Large intestine (tissue), 3 donors: ENCODE results near the gene RASAL1. TPM values are rescaled to one million over a fixed set of nuclear protein-coding genes. Genes with fewer than 3 reads are reported as not detected.

Experiments used
- DNase-seq, 2 donors: peaks; one replicate each; pipeline versions ENCODE4 v3.0.0 to v3.0.0-alpha.2; 2013
- H3K27ac ChIP-seq: one replicate; pipeline ENCODE4 v1.5.1; 2013; ENCODE audit warnings: low read length
- H3K27me3 ChIP-seq: 2 replicates; pipeline ENCODE4 v1.6.1; 2013; ENCODE audit warnings: low read length; ENCODE audit not compliant: control insufficient read depth, insufficient read depth
- H3K36me3 ChIP-seq: 2 replicates; pipeline ENCODE4 v1.6.1; 2013; ENCODE audit warnings: low read length; ENCODE audit not compliant: control insufficient read depth, insufficient read depth
- H3K4me1 ChIP-seq: one replicate; pipeline ENCODE4 v1.6.1; 2013; ENCODE audit warnings: low read length; ENCODE audit not compliant: control insufficient read depth, insufficient read depth
- H3K4me3 ChIP-seq: one replicate; pipeline ENCODE4 v1.5.1; 2013; ENCODE audit warnings: low read length
- H3K9me3 ChIP-seq: one replicate; pipeline ENCODE4 v1.6.1; 2013; ENCODE audit warnings: mild to moderate bottlenecking, low read depth, low read length, moderate library complexity; ENCODE audit not compliant: control insufficient read depth
- WGBS: methylation state at CpG from one replicate; pipeline ENCODE4 v1.1.5; 2013; ENCODE audit warnings: low lambda C conversion rate; ENCODE audit not compliant: insufficient coverage; 5-methylcytosine and 5-hydroxymethylcytosine counted together
- polyA plus RNA-seq: library from polyadenylated mRNA; unstranded; fragments of 120-200 nt; gene quantifications from one replicate; pipeline ENCODE4 v1.2.1, GENCODE V29; 2013

RASAL1 gene
- polyA plus RNA-seq, 1 donor = 0.69 TPM

DNA sequence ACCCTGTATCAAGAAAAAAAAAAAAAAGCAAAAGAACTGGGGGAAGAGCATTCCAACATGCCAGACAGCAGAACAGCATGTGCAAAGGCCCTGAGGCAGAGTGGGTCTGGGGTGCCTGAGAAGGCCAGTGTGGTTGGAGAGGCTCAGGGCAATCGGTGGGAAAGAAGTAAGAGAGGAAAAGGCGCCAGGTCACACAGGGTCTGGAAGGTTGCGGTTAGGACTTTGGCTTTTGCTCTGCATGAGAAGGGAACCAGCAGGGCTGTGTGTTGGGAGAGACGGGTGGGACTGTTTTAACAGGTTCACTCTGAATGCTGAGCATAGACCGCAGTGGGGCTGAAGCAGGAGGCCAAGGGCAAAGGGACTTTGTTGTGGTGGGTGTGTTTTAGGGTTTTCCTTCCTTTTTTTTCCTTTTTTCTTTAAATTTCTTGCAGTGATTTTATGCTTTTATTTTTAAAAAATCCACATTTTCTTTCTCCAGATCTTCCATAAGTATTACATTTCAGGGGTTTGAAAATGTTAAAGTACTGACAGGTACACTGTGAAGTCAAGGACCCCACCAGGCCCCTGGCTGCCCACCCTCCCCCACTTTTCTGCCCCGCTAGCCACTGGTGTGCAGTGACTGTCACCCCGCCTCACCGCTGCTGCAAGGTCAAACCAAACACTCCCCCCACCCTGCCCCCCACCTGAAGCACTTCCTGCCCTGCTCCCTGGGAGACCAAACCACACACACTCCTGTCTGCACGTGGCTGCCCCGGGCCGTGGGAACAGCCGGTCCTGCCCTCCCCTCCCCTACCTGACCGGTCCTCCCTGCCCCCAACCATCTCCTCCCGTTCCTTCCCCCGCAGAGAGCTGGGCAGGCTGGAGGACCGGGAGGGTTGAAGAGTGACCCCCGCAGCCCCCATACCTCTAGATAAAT lies 49.1 kb downstream of the RASAL1 start:
- no peaks in the 10 kb centered on the region for H3K36me3 ChIP-seq
- 75% methylated on average over 2 of the region's 17 CpGs for WGBS
- no peaks in the 10 kb centered on the region for H3K4me1 ChIP-seq
- H3K27ac ChIP-seq = no peak overlapping the region
- no peaks in the 10 kb centered on the region for H3K9me3 ChIP-seq
- DNase-seq = no peak
- H3K27me3 ChIP-seq = peaks cover 28% of the 10 kb centered on the region
- no peak overlapping the region for H3K4me3 ChIP-seq

DNA sequence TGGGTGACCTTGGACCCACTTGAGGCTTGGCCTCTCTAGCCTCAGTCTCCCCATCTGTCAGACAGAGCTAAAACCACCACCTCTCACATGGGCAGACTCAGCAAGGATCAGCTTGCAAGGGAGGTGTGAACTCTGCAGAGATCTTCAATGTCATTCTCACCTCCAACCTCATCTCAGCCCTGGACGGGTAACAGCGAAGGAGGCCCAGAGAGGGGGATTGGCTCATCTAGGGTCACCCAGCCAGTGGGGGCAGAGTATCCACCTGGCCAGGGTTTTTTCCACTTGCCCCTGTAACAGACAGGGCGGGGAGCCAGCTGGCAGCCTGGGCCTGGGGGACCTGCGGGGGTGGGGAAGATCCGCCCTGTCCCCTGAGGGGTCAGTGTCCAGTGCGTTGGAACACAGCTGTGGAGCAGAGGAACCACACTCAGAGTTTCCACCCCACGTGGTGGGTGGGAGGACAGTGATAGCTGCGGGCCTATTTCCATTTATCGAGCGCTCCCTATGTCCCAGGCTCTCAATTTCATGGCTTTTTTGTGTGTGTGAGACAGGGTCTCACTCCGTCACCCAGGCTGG lies 51.6 kb downstream of the RASAL1 start:
- no peak for DNase-seq
- Histone ChIP-seq H3K27me3 (peaks cover 25% of the 10 kb centered on the region), H3K9me3 (no peaks in the 10 kb centered on the region), H3K36me3 (no peaks in the 10 kb centered on the region), H3K27ac (no peak overlapping the region), H3K4me3 (no peak overlapping the region), H3K4me1 (no peaks in the 10 kb centered on the region)
- no CpG with 5 or more reads among the region's 11 CpGs for WGBS

DNA sequence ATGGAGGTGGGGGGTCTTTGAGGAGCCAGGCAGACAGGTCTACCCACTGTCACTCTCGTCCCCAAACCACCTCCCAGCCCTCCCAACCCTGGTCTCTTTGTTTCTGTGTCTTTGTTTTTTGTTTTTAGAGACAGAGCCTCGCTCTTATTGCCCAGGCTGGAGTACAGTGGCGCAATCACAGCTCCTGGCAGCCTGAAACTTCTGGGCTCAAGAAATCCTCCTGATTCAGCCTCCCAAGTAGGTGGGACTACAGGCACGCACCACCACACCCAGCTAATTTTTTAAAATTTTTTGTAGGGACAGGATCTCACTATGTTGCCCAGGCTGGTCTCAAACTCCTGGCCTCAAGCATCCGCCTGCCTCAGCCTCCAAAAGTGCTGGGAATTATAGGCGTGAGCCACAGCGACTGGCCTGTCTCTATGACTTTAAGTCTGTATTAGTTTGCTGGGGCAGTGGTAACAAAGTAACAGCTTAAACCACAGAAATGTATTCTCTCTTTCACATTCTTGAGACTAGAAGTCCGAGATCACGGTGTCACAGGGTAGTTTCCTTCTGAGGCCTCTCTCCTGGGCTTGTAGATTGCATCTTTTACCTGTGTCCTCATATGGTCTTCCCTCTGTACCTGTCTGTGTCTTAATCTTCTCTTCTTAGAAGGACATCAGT lies 52.9 kb downstream of the RASAL1 start:
- H3K27ac ChIP-seq = no peak overlapping the region
- no peaks in the 10 kb centered on the region for H3K9me3 ChIP-seq
- no peaks in the 10 kb centered on the region for H3K4me1 ChIP-seq
- DNase-seq = no peak
- no peak overlapping the region for H3K4me3 ChIP-seq
- WGBS = no CpG with 5 or more reads among the region's 9 CpGs
- H3K36me3 ChIP-seq = no peaks in the 10 kb centered on the region
- peaks cover 32% of the 10 kb centered on the region for H3K27me3 ChIP-seq

DNA sequence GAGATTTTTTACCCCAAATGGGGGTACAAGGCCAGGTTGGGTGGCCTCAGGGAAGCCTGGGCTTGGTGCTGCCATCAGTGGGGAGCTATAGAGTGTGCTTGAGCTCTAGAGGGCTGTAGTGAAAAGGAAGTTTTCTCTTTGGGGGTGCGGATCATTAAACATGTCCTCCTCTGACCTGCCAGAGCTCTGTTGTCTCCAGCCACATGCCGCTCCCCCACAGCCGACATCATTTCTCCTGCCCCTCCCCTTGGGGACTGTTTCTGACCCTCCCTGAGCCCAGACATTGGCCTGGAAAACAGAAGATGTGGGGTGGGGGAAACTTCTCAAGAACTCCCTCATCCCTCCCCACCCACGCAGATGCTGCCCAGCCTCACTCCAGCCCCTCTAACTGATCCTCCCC lies 53.7 kb downstream of the RASAL1 start:
- Histone ChIP-seq H3K27ac (no peak overlapping the region), H3K4me1 (no peaks in the 10 kb centered on the region), H3K27me3 (peaks cover 36% of the 10 kb centered on the region), H3K36me3 (no peaks in the 10 kb centered on the region), H3K9me3 (no peaks in the 10 kb centered on the region), H3K4me3 (no peak overlapping the region)
- DNase-seq = no peak
- no CpG with 5 or more reads among the region's 4 CpGs for WGBS

DNA sequence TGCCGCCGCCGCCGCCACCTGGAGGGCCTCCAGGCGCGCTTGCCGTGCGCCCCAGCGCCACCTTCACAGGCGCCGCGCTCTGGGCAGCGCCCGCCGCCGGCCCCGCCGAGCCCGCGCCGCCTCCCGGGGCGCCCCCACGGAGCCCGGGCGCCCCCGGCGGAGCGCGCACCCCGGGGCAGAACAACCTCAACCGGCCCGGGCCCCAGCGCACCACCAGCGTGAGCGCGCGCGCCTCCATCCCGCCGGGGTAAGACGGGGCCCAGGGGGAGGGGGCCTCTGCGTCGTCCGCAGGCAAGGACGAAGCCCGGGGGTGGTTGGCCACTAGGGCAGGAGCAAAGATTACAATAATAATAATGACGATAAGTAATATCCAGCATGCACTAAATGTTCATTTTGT lies 57.7 kb downstream of the RASAL1 start:
- no peak overlapping the region for H3K4me3 ChIP-seq
- no peaks in the 10 kb centered on the region for H3K4me1 ChIP-seq
- DNase-seq = no peak
- H3K9me3 ChIP-seq = no peaks in the 10 kb centered on the region
- 20% methylated on average over 1 of the region's 48 CpGs for WGBS
- no peaks in the 10 kb centered on the region for H3K36me3 ChIP-seq
- peaks cover 39% of the 10 kb centered on the region for H3K27me3 ChIP-seq
- H3K27ac ChIP-seq = no peak overlapping the region

DNA sequence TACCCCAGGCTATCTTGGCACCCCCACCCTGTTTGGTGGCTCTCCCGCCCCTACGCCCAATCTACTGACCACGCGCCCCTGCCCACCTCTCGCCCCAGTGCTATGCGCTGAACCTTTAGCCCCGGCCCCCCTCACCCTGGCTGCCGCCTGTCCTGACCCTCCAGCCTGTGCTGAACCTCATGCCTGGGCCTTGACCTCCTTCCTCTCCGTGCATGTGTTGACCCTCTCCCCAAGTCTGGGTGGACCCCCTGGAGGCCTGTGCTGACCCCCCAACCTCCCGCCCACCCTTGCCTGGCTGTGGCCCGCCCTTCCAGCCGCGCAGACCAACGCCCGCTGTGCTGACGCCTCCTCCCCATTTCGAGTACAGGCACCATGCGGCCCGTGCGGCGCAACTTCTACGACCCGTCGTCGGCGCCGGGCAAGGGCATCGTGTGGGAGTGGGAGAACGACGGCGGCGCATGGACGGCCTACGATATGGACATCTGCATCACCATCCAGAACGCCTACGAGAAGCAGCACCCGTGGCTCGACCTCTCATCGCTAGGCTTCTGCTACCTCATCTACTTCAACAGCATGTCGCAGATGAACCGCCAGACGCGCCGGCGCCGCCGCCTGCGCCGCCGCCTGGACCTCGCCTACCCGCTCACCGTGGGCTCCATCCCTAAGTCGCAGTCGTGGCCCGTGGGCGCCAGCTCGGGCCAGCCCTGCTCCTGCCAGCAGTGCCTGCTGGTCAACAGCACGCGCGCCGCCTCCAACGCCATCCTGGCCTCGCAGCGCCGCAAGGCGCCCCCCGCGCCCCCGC lies 58.3 kb downstream of the RASAL1 start:
- H3K27me3 ChIP-seq = peaks cover 39% of the 10 kb centered on the region
- H3K4me1 ChIP-seq = no peaks in the 10 kb centered on the region
- no peak overlapping the region for H3K4me3 ChIP-seq
- no CpG with 5 or more reads among the region's 70 CpGs for WGBS
- H3K27ac ChIP-seq = no peak overlapping the region
- H3K9me3 ChIP-seq = no peaks in the 10 kb centered on the region
- DNase-seq = no peak
- no peaks in the 10 kb centered on the region for H3K36me3 ChIP-seq

DNA sequence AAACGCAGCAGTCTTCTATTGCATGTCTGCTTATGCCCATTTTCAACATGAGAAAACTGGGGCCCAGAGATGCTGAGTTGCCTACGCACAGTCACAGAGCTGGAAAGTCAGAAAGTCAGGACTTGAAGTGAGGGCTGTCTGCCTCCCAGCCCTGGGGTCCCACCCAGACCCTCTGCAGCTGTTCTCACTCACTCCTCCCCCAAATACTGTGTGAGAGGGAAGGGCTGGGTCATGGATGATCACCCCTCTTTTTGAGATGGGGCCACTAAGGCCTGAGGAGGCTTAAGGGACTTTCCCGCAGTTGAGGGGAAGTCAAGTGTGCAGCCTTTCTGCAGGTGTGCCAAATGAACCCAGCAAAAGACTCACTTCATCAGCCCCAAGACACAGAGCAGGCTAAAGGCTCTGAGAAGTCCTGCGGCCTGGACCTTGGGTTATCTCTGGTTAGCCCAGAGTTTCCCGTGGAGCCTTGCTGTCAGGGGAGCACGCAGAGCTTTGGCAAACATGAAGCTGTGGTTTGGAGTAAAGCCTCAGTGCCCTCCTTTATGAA lies 60.4 kb downstream of the RASAL1 start:
- Histone ChIP-seq H3K4me3 (no peak overlapping the region), H3K4me1 (no peaks in the 10 kb centered on the region), H3K27me3 (peaks cover 33% of the 10 kb centered on the region), H3K9me3 (no peaks in the 10 kb centered on the region), H3K36me3 (no peaks in the 10 kb centered on the region), H3K27ac (no peak overlapping the region)
- DNase-seq = no peak
- WGBS = no CpG with 5 or more reads among the region's 6 CpGs

DNA sequence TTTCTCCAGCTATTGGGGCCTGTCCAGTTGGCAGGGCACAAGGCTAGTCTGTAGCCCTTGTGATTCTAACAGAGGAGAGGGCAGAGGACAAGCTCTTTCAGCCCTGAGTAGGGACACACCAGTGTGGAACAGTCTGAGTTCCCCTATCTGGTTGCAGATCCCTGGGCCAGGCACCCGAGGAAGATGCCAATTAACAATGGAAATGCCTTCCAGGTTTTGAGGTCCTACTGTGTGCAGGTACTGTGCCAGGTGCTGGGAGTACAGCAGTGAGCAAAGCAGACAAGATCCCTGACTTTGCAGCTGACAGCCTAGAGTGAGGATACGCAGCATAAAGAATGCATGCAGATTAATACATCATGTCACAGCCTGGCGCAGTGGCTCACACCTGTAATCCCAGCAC lies 62.0 kb downstream of the RASAL1 start:
- no peak for DNase-seq
- H3K9me3 ChIP-seq = no peaks in the 10 kb centered on the region
- H3K4me3 ChIP-seq = no peak overlapping the region
- no peak overlapping the region for H3K27ac ChIP-seq
- no peaks in the 10 kb centered on the region for H3K4me1 ChIP-seq
- no CpG with 5 or more reads among the region's 3 CpGs for WGBS
- H3K27me3 ChIP-seq = peaks cover 21% of the 10 kb centered on the region
- no peaks in the 10 kb centered on the region for H3K36me3 ChIP-seq

DNA sequence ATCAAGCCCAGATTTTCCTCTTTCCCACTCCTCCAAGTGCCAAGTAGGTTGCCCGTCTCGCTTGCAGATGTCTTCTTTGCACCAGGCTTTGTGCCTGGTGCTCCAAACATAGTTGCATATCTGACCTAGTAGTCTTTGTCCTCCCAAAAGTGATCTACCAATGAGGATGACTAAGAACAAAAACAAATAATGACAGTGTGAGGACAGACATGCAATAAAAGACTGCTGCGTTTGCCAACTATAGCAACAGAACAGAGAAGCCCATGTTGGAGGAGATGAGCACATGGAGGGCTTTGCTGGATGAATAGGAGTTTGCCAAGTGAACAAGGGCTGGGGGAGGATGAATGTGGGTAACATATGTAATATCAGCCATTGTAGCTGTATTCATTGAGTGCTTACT lies 63.4 kb downstream of the RASAL1 start:
- Histone ChIP-seq H3K4me1 (no peaks in the 10 kb centered on the region), H3K36me3 (no peaks in the 10 kb centered on the region), H3K27me3 (peaks cover 10% of the 10 kb centered on the region), H3K9me3 (no peaks in the 10 kb centered on the region), H3K27ac (no peak overlapping the region), H3K4me3 (no peak overlapping the region)
- no CpG with 5 or more reads among the region's 3 CpGs for WGBS
- no peak for DNase-seq
